Lower lobe of right lung (tissue), 2 donors: ENCODE data around the gene ZNF791. TPM values are rescaled to one million over a fixed set of nuclear protein-coding genes. Genes with fewer than 3 reads are reported as not detected.

Experiments
- ATAC-seq, 2 donors: fragments of 200-7000 bp; cut with Tn5 transposase; one replicate each; pipeline ENCODE4 v1.9.1; 2020 to 2022; ENCODE audit warnings: mild to moderate bottlenecking in 2 of 2, moderate library complexity in 2 of 2
- DNase-seq: peaks from one replicate; pipeline ENCODE4 v3.0.0-alpha.2; 2020
- H3K27ac ChIP-seq: fragments of 200-600 bp; one replicate; pipeline ENCODE4 v1.8.0; 2022
- H3K27me3 ChIP-seq: fragments of 200-600 bp; one replicate; pipeline ENCODE4 v1.8.0; 2022; ENCODE audit warnings: low read depth
- H3K36me3 ChIP-seq: fragments of 200-600 bp; one replicate; pipeline ENCODE4 v1.8.0; 2022; ENCODE audit warnings: mild to moderate bottlenecking
- H3K4me1 ChIP-seq: fragments of 200-600 bp; one replicate; pipeline ENCODE4 v1.8.0; 2022
- H3K4me3 ChIP-seq: fragments of 200-600 bp; one replicate; pipeline ENCODE4 v1.8.0; 2022; ENCODE audit warnings: mild to moderate bottlenecking
- H3K9me3 ChIP-seq: fragments of 200-600 bp; one replicate; pipeline ENCODE4 v1.8.0; 2022
- CTCF ChIP-seq: fragments of 200-600 bp; IDR thresholded peaks from one replicate; pipeline ENCODE4 v1.8.0; 2022; ENCODE audit warnings: antibody characterized with exemption, mild to moderate bottlenecking
- intact Hi-C: fragments of 100-400 bp; cut with DNase I; formaldehyde crosslinking; loops from one replicate; pipeline ENCODE4 v1.11.0; 2022
- total RNA-seq: library from RNA; stranded (reverse); fragmentation: NEBNext Ultra II Directional; extraction: Animal tissue kit (Norgen Biotek cat#: 25700); gene quantifications from one replicate; pipeline ENCODE4 v1.2.1, GENCODE V29; 2021
- donor health status: DM: no; HTN: yes; CAD: no; lungs with severe emphysema.

Gene ZNF791
- total RNA-seq, 1 donor from 2014 or later = 27.2 TPM

- no peaks in the 10 kb centered on the region for H3K27me3 ChIP-seq
- peaks cover 50% of the 10 kb centered on the region for H3K4me1 ChIP-seq
- TF ChIP-seq CTCF = no peak
- intact Hi-C loops = no loop called here
- peaks cover 38% of the 10 kb centered on the region for H3K36me3 ChIP-seq
- ATAC-seq = peak; percentile 8 to 25
- peak; percentile 76 for DNase-seq
- H3K4me3 ChIP-seq = peak overlapping the region; percentile 95
- peak overlapping the region; percentile 98 for H3K27ac ChIP-seq
- no peaks in the 10 kb centered on the region for H3K9me3 ChIP-seq
Observed at GRCh38 chr19:12668932-12669269, 58.2 kb downstream of the ZNF791 start.

DNA sequence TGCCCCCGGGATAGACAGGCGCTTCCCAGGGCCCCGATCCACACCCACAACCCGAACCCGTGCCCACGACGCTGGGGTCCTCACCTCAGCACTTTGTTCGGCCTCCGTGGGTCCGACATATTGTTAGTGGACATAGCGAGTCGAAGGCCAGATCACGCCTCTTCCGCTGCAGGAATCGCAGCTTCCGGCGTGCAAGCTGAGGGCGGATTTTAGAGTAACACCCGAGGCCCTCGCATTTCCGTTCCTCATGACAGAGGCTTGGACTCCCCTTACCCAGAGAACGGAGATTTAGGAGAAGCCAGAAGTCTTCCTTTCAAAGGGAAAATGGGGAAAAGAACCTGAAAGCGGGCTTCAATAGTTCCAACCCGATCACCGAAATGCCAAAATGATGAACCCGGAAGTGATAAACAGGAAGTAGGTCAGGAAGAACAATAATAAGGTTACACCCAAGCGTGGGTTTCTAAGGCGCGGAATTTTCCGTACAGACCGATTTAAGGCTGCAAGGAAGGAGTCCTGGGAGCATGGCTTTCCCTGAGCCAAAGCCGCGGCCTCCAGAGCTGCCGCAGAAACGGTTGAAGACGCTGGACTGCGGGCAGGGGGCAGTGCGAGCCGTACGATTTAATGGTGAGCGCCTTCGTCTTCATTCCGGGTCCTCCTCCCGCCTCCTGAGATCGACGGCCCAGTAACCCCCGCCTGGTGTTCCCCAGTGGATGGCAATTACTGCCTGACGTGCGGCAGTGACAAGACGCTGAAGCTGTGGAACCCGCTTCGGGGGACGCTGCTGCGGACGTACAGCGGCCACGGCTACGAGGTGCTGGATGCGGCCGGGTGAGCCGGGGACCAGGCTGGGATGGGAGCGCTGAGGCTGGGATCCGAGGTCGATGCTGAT lies 58.8 kb downstream of the ZNF791 start:
- peaks cover 46% of the 10 kb centered on the region for H3K4me1 ChIP-seq
- peak; percentile 86 for DNase-seq
- TF ChIP-seq CTCF = peak; percentile 15
- H3K9me3 ChIP-seq = no peaks in the 10 kb centered on the region
- H3K4me3 ChIP-seq = peak overlapping the region; percentile 95
- intact Hi-C loops = no loop called here
- peak overlapping the region; percentile 98 for H3K27ac ChIP-seq
- no peaks in the 10 kb centered on the region for H3K27me3 ChIP-seq
- H3K36me3 ChIP-seq = peaks cover 38% of the 10 kb centered on the region
- ATAC-seq = peak; percentile 66 to 82

- intact Hi-C loops = no loop called here
Observed at GRCh38 chr19:12670159-12670928, 59.6 kb downstream of the ZNF791 start.

DNA sequence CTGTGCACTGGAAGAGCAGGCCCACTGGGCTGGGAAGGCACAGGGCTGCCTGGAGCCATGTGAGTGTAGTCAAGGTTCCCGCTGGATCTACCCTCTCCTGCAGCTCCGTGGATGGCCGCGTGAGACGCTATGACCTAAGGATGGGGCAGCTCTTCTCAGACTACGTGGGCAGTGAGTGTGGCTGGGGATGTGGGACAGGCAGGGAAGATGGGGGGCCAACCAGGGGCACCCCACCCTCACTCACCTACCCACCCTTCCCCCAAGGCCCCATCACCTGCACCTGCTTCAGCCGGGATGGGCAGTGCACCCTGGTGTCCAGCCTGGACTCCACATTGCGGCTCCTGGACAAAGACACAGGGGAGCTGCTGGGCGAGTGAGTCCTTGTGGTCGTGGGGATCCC lies 62.0 kb downstream of the ZNF791 start:
- Histone ChIP-seq H3K27me3 (no peaks in the 10 kb centered on the region), H3K27ac (no peak overlapping the region), H3K9me3 (no peaks in the 10 kb centered on the region), H3K4me3 (no peak overlapping the region), H3K4me1 (peaks cover 30% of the 10 kb centered on the region), H3K36me3 (peaks cover 61% of the 10 kb centered on the region)
- DNase-seq (no peak), ATAC-seq (no peak)
- TF ChIP-seq CTCF = no peak
- intact Hi-C loops = no loop called here

More at GRCh38 chr19:12670159-12670928, 59.6 kb downstream of the ZNF791 start:
- H3K27me3 ChIP-seq = no peaks in the 10 kb centered on the region
- DNase-seq (no peak), ATAC-seq (no peak)
- H3K27ac ChIP-seq = peak overlapping the region; percentile 98
- peaks cover 40% of the 10 kb centered on the region for H3K36me3 ChIP-seq
- H3K4me3 ChIP-seq = peak overlapping the region; percentile 95
- no peak for TF ChIP-seq CTCF
- H3K4me1 ChIP-seq = peaks cover 40% of the 10 kb centered on the region
- no peaks in the 10 kb centered on the region for H3K9me3 ChIP-seq

DNA sequence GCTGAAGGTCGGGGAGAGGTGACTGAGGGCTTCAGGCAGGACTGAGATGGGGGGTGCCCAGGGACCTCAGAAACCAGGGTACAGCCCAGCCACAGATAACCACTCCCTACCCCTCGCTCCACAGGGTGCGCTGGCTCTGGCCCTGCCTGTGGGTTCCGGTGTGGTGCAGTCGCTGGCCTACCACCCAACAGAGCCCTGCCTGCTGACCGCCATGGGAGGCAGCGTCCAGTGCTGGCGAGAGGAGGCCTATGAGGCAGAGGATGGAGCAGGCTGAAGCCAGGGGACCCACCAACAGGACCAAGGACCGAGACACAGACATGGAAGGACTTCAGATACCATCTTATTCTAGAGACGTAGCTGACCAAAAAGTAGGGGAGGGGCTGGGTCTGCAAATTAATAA lies 64.7 kb downstream of the ZNF791 start:
- peaks cover 19% of the 10 kb centered on the region for H3K4me1 ChIP-seq
- H3K4me3 ChIP-seq = no peak overlapping the region
- H3K27ac ChIP-seq = no peak overlapping the region
- peaks cover 80% of the 10 kb centered on the region for H3K36me3 ChIP-seq
- intact Hi-C loops = no loop called here
- H3K27me3 ChIP-seq = no peaks in the 10 kb centered on the region
- no peak for ATAC-seq
- no peak for TF ChIP-seq CTCF
- H3K9me3 ChIP-seq = no peaks in the 10 kb centered on the region
- DNase-seq = no peak
